Nephron (organoid): ENCODE measurements around the gene WNT7B.

ENCODE experiments used
- H3K27ac Mint-ChIP-seq, 3 experiments: 2 replicates each; pipeline ENCODE4 v1.8.0; 2020; ENCODE audit warnings: mixed read lengths in 3 of 3, mild to moderate bottlenecking in 2 of 3, moderate library complexity in 1 of 3
- H3K27me3 Mint-ChIP-seq: 2 replicates; pipeline ENCODE4 v1.8.0; 2021; ENCODE audit warnings: low read depth, mild to moderate bottlenecking, moderate library complexity, mixed read lengths
- H3K36me3 Mint-ChIP-seq: 2 replicates; pipeline ENCODE4 v1.8.0; 2020; ENCODE audit warnings: low read depth, mixed read lengths
- H3K4me1 Mint-ChIP-seq: 2 replicates; pipeline ENCODE4 v1.8.0; 2020; ENCODE audit warnings: mixed read lengths
- H3K4me3 Mint-ChIP-seq, 3 experiments: 2 replicates each; pipeline ENCODE4 v1.8.0; 2020; ENCODE audit warnings: mild to moderate bottlenecking in 3 of 3, mixed read lengths in 3 of 3, moderate library complexity in 2 of 3
- H3K9me3 Mint-ChIP-seq: 2 replicates; pipeline ENCODE4 v1.8.0; 2020; ENCODE audit warnings: mixed read lengths
- CTCF ChIP-seq, 3 experiments: fragments of 200-600 bp; sonication (generic); IDR thresholded peaks; one replicate each; pipeline ENCODE4 v1.5.0; 2021; ENCODE audit warnings: antibody characterized with exemption in 3 of 3; ENCODE audit not compliant: unreplicated experiment in 3 of 3

Gene WNT7B

DNA sequence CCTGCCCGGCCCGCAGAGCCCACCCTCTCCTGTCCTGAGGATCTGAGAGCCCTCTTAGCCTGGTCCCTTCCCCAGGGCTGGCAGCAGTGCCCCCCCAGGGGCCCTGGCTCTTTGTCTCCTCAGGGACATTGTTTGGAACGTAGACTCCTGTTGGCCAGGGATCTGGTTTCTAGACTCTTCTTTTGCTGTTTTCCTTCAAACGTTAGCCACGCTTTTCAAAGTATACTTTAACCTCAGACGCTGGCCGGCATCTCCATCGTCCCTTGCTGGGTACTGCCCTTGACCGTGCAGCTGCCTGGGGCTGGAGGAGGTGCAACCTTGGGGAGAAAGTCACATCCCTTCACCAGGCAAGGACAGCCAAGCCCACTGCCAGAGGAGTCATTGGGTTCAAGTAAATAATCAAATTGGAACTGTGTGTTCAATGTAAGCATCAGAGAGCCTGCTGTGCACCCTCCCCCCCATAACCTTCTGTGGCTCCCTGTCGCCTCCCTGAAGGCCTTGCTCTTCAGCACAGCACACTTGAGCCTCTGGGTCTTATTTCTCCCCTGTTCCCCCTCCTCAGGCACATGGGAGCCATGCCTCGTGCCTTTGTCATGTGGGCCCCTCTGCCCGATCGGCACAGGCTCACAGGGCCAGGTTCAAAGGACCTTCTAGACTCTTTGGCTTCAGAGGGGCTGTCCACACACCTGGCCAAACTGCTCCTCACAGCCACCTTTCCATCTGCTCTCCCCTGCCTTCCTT lies 21.8 kb upstream of the WNT7B start:
- peaks cover 50% of the 10 kb centered on the region for H3K4me1 Mint-ChIP-seq
- TF ChIP-seq CTCF (IDR thresholded peaks at IDR 0.05; ENCODE audit: unreplicated experiment in 3 of 3), result no peak
- H3K27ac Mint-ChIP-seq, result peak overlapping the region; percentile 44 to 78 (median 51)
- peaks cover 19% of the 10 kb centered on the region for H3K27me3 Mint-ChIP-seq
- no peaks in the 10 kb centered on the region for H3K36me3 Mint-ChIP-seq
- H3K9me3 Mint-ChIP-seq, result no peaks in the 10 kb centered on the region
- H3K4me3 Mint-ChIP-seq, result no peak overlapping the region

DNA sequence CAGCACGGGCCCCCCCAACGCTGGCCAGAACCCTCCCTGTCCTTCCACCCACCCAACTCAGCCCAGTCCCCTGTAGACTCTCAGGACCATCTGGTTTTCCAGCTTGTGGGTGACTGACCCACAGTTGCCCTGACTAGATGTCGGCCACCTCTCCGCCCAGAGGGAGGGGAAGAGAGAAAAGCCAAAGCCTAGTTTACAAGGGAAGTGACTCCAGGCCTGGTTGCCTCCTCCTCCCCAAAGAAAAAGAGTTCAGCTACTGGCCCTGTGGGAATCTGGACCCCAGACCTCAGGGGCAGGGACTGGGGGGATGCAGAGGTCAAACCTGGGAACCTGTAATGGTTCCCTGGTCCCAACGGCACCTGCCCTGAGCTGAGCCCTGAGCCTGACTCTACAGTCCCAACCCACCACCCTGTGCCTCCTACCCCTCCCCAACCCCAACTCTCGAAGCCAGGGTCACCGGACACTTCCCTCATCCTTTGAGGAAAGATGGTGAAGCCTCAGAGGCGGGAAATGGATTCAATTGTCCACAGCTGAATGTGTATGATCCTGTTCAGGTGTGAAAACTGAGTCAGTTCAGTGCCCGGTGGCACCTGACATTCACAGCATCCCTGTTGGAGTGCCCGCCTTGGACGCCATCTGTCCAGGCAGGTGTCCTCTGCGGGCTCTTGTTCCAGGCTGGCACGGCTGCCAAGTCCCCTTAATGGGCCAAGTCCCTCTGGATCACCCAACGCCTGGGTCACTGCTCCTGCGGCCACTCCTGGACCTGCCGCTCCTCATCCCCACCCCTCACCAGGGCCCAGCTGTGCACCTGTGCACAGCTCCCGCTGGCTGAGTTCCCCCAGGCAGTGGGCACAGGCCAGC lies 21.0 kb upstream of the WNT7B start:
- H3K9me3 Mint-ChIP-seq, result peaks cover 2% of the 10 kb centered on the region
- peaks cover 51% of the 10 kb centered on the region for H3K4me1 Mint-ChIP-seq
- no peak overlapping the region for H3K4me3 Mint-ChIP-seq
- TF ChIP-seq CTCF (IDR thresholded peaks at IDR 0.05; ENCODE audit: unreplicated experiment in 3 of 3), result no peak
- H3K36me3 Mint-ChIP-seq, result no peaks in the 10 kb centered on the region
- H3K27ac Mint-ChIP-seq, result peak overlapping the region; percentile 48 to 66 (median 51)
- H3K27me3 Mint-ChIP-seq, result peaks cover 19% of the 10 kb centered on the region

GRCh38 chr22:45997077-45997776 lies 20.3 kb upstream of the WNT7B start:
- TF ChIP-seq CTCF (IDR thresholded peaks at IDR 0.05; ENCODE audit: unreplicated experiment in 3 of 3), result no peak
- H3K27me3 Mint-ChIP-seq, result peaks cover 19% of the 10 kb centered on the region
- peak overlapping the region in 1 of 3 experiments; percentile 66 for H3K27ac Mint-ChIP-seq
- peaks cover 51% of the 10 kb centered on the region for H3K4me1 Mint-ChIP-seq
- H3K9me3 Mint-ChIP-seq, result peaks cover 2% of the 10 kb centered on the region
- no peak overlapping the region for H3K4me3 Mint-ChIP-seq
- H3K36me3 Mint-ChIP-seq, result no peaks in the 10 kb centered on the region

GRCh38 chr22:45996241-45997076 lies 19.5 kb upstream of the WNT7B start:
- no peak for TF ChIP-seq CTCF (IDR thresholded peaks at IDR 0.05; ENCODE audit: unreplicated experiment in 3 of 3)
- H3K27me3 Mint-ChIP-seq, result peaks cover 15% of the 10 kb centered on the region
- H3K4me1 Mint-ChIP-seq, result peaks cover 47% of the 10 kb centered on the region

DNA sequence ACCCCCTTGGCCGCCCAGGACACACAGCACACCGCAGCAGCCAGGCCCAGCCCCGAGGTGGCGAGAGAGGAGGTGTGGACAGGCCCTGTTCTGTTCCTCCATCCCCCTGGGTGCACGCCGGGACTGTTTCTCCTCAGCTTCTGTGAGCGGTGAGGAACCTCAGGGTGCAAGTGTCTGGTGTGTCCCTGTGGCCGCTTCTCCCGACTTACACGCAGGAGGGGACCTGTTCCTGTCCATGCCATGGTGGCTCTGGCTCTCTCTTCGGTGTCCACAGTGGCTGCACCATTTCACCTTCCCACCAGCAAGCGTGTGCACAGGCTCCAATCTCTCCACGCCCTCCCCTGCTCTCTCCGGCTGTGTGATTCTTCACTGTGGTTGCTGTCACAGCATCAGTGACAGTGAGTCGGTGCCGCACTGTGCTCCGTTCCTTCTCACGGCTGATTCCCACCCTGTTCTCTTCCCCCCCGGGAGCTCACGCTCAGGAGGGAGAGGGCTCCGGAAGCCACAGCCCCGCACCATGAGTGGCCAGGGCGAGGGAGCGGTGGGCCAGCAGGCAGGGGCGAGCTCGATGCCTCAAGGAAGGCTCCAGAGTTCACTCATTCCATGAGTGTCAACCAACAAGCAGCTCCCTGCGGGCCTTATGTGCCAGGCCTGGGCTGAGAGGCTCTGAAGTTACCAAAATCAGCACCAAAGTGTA lies 18.6 kb upstream of the WNT7B start:
- H3K9me3 Mint-ChIP-seq, result peaks cover 2% of the 10 kb centered on the region
- peaks cover 47% of the 10 kb centered on the region for H3K4me1 Mint-ChIP-seq
- peaks cover 20% of the 10 kb centered on the region for H3K27me3 Mint-ChIP-seq
- TF ChIP-seq CTCF (IDR thresholded peaks at IDR 0.05; ENCODE audit: unreplicated experiment in 3 of 3), result no peak
- H3K36me3 Mint-ChIP-seq, result no peaks in the 10 kb centered on the region
- peak overlapping the region in 1 of 3 experiments; percentile 55 for H3K27ac Mint-ChIP-seq
- no peak overlapping the region for H3K4me3 Mint-ChIP-seq

More at GRCh38 chr22:45996241-45997076, 19.5 kb upstream of the WNT7B start:
- Mint-ChIP-seq H3K9me3 (peaks cover 2% of the 10 kb centered on the region), H3K36me3 (no peaks in the 10 kb centered on the region), H3K4me3 (no peak overlapping the region), H3K27ac (peak overlapping the region in 1 of 3 experiments; percentile 66)
